Testis (tissue), 3 donors: ENCODE data around the gene CCNK. TPM values are rescaled to one million over a fixed set of nuclear protein-coding genes. Genes with fewer than 3 reads are reported as not detected.

ENCODE experiments used
- DNase-seq: peaks from one replicate; pipeline ENCODE4 v3.0.0-alpha.2; 2019
- H3K27ac ChIP-seq, 2 donors: fragments of 200-600 bp; sonication (generic); one replicate each; pipeline ENCODE4 v1.5.1; 2019
- H3K27me3 ChIP-seq: fragments of 200-600 bp; sonication (generic); one replicate; pipeline ENCODE4 v1.5.1; 2019
- H3K36me3 ChIP-seq: fragments of 200-600 bp; sonication (generic); one replicate; pipeline ENCODE4 v1.5.1; 2017; ENCODE audit warnings: low read depth; ENCODE audit errors: missing control alignments
- H3K4me1 ChIP-seq: fragments of 200-600 bp; sonication (generic); one replicate; pipeline ENCODE4 v1.5.1; 2019
- H3K4me3 ChIP-seq, 2 donors: fragments of 200-600 bp; sonication (generic); one replicate each; pipeline ENCODE4 v1.5.1; 2017 to 2019
- H3K9me3 ChIP-seq: fragments of 200-600 bp; sonication (generic); one replicate; pipeline ENCODE4 v1.5.1; 2017
- CTCF ChIP-seq, 3 experiments: fragments of 450-650 bp in 2 of 3; fragments of 200-600 bp in 1 of 3; sonication (generic) in 1 of 3; IDR thresholded peaks; one replicate each; pipeline ENCODE4 v1.5.1; 2016 to 2019; ENCODE audit warnings: antibody characterized with exemption in 3 of 3, mild to moderate bottlenecking in 2 of 3, moderate library complexity in 1 of 3
- POLR2A ChIP-seq: fragments of 450-650 bp; IDR thresholded peaks from one replicate; pipeline ENCODE4 v1.6.1; 2017; ENCODE audit warnings: antibody characterized with exemption, mild to moderate bottlenecking, moderate library complexity
- WGBS, 2 donors: methylation state at CpG; one replicate each; pipeline ENCODE4 v1.1.5; 2018; 5-methylcytosine and 5-hydroxymethylcytosine counted together
- intact Hi-C: fragments of 100-400 bp; cut with DNase I; formaldehyde crosslinking; loops from one replicate; pipeline ENCODE4 v1.15.1; 2023; ENCODE audit warnings: low total_unique reads
- polyA plus RNA-seq: library from polyadenylated mRNA; stranded (reverse); fragments of 350-450 nt; fragmentation: Illumina TruSeq; extraction: RNeasy Lipid Tissue Mini Kit (QIAGEN cat#74804); gene quantifications from one replicate; pipeline ENCODE4 v1.2.3, GENCODE V29; 2014; ENCODE audit warnings: low read depth, low replicate concordance; ENCODE audit not compliant: insufficient read depth
- total RNA-seq, 2 donors: library from RNA; depleted of rRNA; stranded (reverse); fragments of >200 nt; gene quantifications; one replicate each; pipeline ENCODE4 v1.2.3, GENCODE V29; 2016

The CCNK gene
- total and polyA plus RNA-seq, 3 donors from 2014 or later = 69.1 to 134 (median 73.1) TPM

GRCh38 chr14:99552572-99553216 lies 71.5 kb downstream of the CCNK start:
- Histone ChIP-seq H3K9me3 (no peaks in the 10 kb centered on the region), H3K4me1 (peaks cover 37% of the 10 kb centered on the region), H3K36me3 (no peaks in the 10 kb centered on the region), H3K27me3 (no peaks in the 10 kb centered on the region), H3K27ac (no peak overlapping the region), H3K4me3 (no peak overlapping the region)
- 67 to 75% methylated on average over 13 of the region's 13 CpGs for WGBS, 2 donors
- TF ChIP-seq CTCF (IDR thresholded peaks at IDR 0.05) = no peak
- TF ChIP-seq POLR2A = no peak
- no peak for DNase-seq
- intact Hi-C loops = no loop called here

- no peak overlapping the region for H3K4me3 ChIP-seq
- H3K4me1 ChIP-seq = peaks cover 33% of the 10 kb centered on the region
- H3K27ac ChIP-seq = no peak overlapping the region
- no peaks in the 10 kb centered on the region for H3K36me3 ChIP-seq
- no peak for TF ChIP-seq CTCF (IDR thresholded peaks at IDR 0.05)
- TF ChIP-seq POLR2A = no peak
- peak; percentile 70 for DNase-seq
- intact Hi-C loops = no loop called here
- no peaks in the 10 kb centered on the region for H3K27me3 ChIP-seq
- 75 to 100% methylated on average over 3 to 12 of the region's 12 CpGs for WGBS, 2 donors
- H3K9me3 ChIP-seq = no peaks in the 10 kb centered on the region
Observed at GRCh38 chr14:99554184-99554583, 73.0 kb downstream of the CCNK start.

- TF ChIP-seq POLR2A = no peak
- TF ChIP-seq CTCF (IDR thresholded peaks at IDR 0.05) = no peak
- peaks cover 26% of the 10 kb centered on the region for H3K4me1 ChIP-seq
- no peaks in the 10 kb centered on the region for H3K27me3 ChIP-seq
- no peaks in the 10 kb centered on the region for H3K36me3 ChIP-seq
- no peaks in the 10 kb centered on the region for H3K9me3 ChIP-seq
- peak; percentile 62 for DNase-seq
- intact Hi-C loops = no loop called here
- no peak overlapping the region for H3K4me3 ChIP-seq
- WGBS, 2 donors = 64 to 68% methylated on average over 6 to 9 of the region's 9 CpGs
- H3K27ac ChIP-seq = no peak overlapping the region
Observed at GRCh38 chr14:99554757-99555531, 73.7 kb downstream of the CCNK start.

GRCh38 chr14:99556134-99556791 lies 75.1 kb downstream of the CCNK start:
- Histone ChIP-seq H3K36me3 (no peaks in the 10 kb centered on the region), H3K9me3 (no peaks in the 10 kb centered on the region), H3K4me1 (peaks cover 29% of the 10 kb centered on the region), H3K27me3 (no peaks in the 10 kb centered on the region), H3K4me3 (no peak overlapping the region), H3K27ac (no peak overlapping the region)
- TF ChIP-seq POLR2A (no peak), CTCF (IDR thresholded peaks at IDR 0.05) (no peak)
- intact Hi-C loops = no loop called here
- no peak for DNase-seq
- WGBS, 2 donors = 84 to 94% methylated on average over 10 of the region's 10 CpGs
